Left lung (tissue), 10 donors: ENCODE data around the gene CALHM3. TPM values are rescaled to one million over a fixed set of nuclear protein-coding genes. Genes with fewer than 3 reads are reported as not detected.

Source experiments
- ATAC-seq: fragments of 200-7000 bp; cut with Tn5 transposase; one replicate; pipeline ENCODE4 v1.9.1; 2020; ENCODE audit warnings: moderate library complexity
- DNase-seq, 4 donors: peaks; one replicate each; pipeline ENCODE4 v3.0.0-alpha.2; 2013 to 2020
- H3K27ac ChIP-seq, 2 donors: fragments of 200-600 bp; sonication (generic) in 1 of 2; one replicate each; pipeline versions ENCODE4 v1.5.0 to v1.8.0; 2020 to 2021
- H3K27me3 ChIP-seq, 2 donors: fragments of 200-600 bp; sonication (generic) in 1 of 2; one replicate each; pipeline versions ENCODE4 v1.5.0 to v1.8.0; 2020 to 2021
- H3K36me3 ChIP-seq, 2 donors: fragments of 200-600 bp; sonication (generic) in 1 of 2; one replicate each; pipeline versions ENCODE4 v1.5.0 to v1.8.0; 2020 to 2021
- H3K4me1 ChIP-seq, 2 donors: fragments of 200-600 bp; one replicate each; pipeline ENCODE4 v1.8.0; 2021
- H3K4me3 ChIP-seq, 2 donors: fragments of 200-600 bp; sonication (generic) in 1 of 2; one replicate each; pipeline versions ENCODE4 v1.5.0 to v1.8.0; 2020 to 2021; ENCODE audit warnings: mild to moderate bottlenecking in 1 of 2
- H3K9me3 ChIP-seq, 2 donors: fragments of 200-600 bp; sonication (generic) in 1 of 2; one replicate each; pipeline versions ENCODE4 v1.5.0 to v1.8.0; 2020 to 2021
- intact Hi-C, 2 donors: fragments of 100-400 bp; cut with DNase I; formaldehyde crosslinking; loops; one replicate each; pipeline versions ENCODE4 v1.11.2 to v1.14.2; 2022
- polyA plus RNA-seq, 6 donors: library from polyadenylated mRNA; unstranded; fragments of 120-200 nt; gene quantifications; one replicate each; pipeline ENCODE4 v1.2.1, GENCODE V29; 2013; ENCODE audit not compliant: insufficient read length in 6 of 6
- total RNA-seq, 2 donors: library from RNA; stranded (reverse); fragmentation: NEBNext Ultra II Directional; extraction: Animal tissue kit (Norgen Biotek cat#: 25700); gene quantifications; one replicate each; pipeline ENCODE4 v1.2.1, GENCODE V29; 2021
- TF ChIP-seq, protein P1 (sequence below), 2 donors: fragments of 200-600 bp; sonication (generic) in 1 of 2; IDR thresholded peaks; one replicate each; pipeline versions ENCODE4 v1.5.0 to v1.8.0; 2021; ENCODE audit warnings: antibody characterized with exemption in 2 of 2
- donor health status: DM: no; HTN: yes; CAD: no.
- donor health status: DM: no; HTN: no; CAD: no.

Gene CALHM3
- total and polyA plus RNA-seq, 8 donors = 0.16 TPM; not detected in 7

GRCh38 chr10:103501186-103501585 is 22.1 kb upstream of the CALHM3 start:
- Histone ChIP-seq H3K4me3 (no peak overlapping the region), H3K4me1 (no peaks in the 10 kb centered on the region), H3K36me3 (no peaks in the 10 kb centered on the region), H3K9me3 (no peaks in the 10 kb centered on the region), H3K27me3 (peaks cover 11 to 34% of the 10 kb centered on the region in 2 donors), H3K27ac (no peak overlapping the region)
- DNase-seq (no peak), ATAC-seq (no peak)
- intact Hi-C loops = no loop called here
- TF ChIP-seq, protein P1, sequence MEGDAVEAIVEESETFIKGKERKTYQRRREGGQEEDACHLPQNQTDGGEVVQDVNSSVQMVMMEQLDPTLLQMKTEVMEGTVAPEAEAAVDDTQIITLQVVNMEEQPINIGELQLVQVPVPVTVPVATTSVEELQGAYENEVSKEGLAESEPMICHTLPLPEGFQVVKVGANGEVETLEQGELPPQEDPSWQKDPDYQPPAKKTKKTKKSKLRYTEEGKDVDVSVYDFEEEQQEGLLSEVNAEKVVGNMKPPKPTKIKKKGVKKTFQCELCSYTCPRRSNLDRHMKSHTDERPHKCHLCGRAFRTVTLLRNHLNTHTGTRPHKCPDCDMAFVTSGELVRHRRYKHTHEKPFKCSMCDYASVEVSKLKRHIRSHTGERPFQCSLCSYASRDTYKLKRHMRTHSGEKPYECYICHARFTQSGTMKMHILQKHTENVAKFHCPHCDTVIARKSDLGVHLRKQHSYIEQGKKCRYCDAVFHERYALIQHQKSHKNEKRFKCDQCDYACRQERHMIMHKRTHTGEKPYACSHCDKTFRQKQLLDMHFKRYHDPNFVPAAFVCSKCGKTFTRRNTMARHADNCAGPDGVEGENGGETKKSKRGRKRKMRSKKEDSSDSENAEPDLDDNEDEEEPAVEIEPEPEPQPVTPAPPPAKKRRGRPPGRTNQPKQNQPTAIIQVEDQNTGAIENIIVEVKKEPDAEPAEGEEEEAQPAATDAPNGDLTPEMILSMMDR (IDR thresholded peaks at IDR 0.05) = no peak

- Histone ChIP-seq H3K27me3 (peaks cover 18 to 39% of the 10 kb centered on the region in 2 donors), H3K9me3 (no peaks in the 10 kb centered on the region), H3K27ac (no peak overlapping the region), H3K36me3 (no peaks in the 10 kb centered on the region), H3K4me1 (no peaks in the 10 kb centered on the region), H3K4me3 (no peak overlapping the region)
- intact Hi-C loops = no loop called here
- ATAC-seq (no peak), DNase-seq (no peak)
- TF ChIP-seq, protein P1 (IDR thresholded peaks at IDR 0.05) = no peak
These were observed 21.4 kb upstream of the CALHM3 start for GRCh38 chr10:103500481-103500880.

DNA sequence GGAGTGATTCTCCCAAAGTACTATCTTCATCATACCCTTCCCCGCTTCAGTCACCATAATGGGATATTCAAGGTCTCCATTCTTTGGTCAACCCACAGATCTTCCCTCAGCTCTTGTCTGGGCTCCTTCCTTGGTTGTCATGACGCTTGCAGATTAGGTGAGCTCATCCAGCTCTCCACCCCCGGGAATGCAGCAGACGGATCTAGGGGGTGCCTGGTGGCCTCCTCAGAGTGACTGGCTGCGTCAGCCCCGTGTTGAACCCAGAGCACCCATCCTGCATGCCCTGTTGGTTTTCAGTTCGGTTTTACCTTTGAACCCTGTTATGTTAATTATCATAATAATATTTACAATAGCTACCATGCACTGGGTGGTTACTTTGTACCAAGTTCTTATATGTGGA is 20.8 kb upstream of the CALHM3 start:
- Histone ChIP-seq H3K27ac (no peak overlapping the region), H3K27me3 (peaks cover 23 to 45% of the 10 kb centered on the region in 2 donors), H3K36me3 (no peaks in the 10 kb centered on the region), H3K9me3 (no peaks in the 10 kb centered on the region), H3K4me3 (no peak overlapping the region), H3K4me1 (no peaks in the 10 kb centered on the region)
- no peak for ATAC-seq
- no peak for DNase-seq
- intact Hi-C loops = no loop called here
- TF ChIP-seq, protein P1 (IDR thresholded peaks at IDR 0.05) = no peak

DNA sequence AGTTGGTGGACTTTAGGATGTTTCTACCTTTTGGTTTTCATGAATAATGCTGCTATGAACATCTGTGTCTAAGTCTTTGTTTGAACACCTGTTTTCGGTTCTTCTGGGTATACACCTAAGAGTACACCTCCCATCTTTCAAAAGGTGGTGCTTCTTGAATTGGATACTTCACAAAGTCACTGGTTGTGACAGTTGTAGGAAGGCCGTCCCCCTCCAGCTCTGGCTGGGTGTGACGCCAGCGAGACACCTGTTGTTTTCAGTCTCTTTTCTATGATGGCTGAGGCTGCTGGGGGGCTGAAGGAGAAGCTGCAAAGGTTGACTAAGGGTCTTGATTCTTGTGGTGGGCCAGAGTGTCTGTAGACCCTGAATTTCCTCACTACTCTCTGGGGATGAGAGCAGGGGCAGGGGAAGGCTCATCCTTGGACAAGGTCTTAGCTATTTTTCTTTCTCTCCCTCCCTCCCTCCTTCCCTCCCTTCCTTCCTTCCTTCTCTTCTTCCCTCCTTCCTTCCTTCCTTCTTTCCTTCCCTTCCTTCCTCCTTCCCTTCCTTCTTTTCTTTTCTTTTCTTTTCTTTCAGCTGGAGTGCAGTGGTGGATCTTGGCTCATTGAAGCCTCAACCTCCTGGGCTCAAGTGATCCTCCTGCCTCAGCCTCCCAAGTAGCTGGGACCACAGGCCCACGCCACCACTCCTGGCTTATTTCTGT is 20.0 kb upstream of the CALHM3 start:
- intact Hi-C loops = no loop called here
- DNase-seq = no peak
- no peak for ATAC-seq

DNA sequence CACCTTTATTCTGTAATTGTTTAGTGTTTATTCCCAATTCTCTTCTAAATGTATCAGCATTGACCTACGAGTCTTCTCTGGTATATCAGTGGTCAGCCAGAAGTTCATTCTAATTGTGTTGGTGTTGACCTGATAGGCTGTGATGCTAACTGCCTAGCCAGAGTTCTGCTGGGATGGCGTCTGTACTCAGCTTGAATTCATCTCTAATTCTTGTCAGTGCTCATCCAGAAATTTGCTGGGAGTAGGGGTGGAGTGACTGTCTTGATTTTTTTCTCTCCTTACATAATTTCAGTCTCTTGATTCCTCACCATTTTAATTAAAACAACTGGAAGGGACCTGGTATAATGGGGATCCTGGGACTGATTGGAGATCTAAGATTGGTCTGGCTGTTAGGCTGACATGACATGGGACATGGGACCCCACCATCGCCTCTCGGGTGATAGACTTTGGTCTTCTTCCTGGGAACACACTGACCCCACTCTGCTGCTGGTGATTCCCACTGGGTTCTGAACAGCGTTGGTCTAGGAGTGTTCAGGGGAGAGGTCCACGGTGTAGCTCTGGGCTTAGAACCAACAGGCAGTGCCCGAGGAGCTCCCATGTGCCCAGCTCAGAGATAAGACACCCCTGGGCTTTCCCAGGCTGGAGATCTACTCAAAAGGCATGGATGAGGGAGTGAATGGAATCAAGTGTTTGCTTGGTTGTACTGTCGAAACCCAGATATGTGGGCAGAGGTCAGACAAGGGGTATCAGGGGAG is 18.3 kb upstream of the CALHM3 start:
- ATAC-seq (no peak), DNase-seq (no peak)
- Histone ChIP-seq H3K27ac (no peak overlapping the region), H3K36me3 (no peaks in the 10 kb centered on the region), H3K4me3 (no peak overlapping the region), H3K27me3 (peaks cover 42 to 70% of the 10 kb centered on the region in 2 donors), H3K4me1 (peaks cover 5 to 17% of the 10 kb centered on the region in 2 donors), H3K9me3 (no peaks in the 10 kb centered on the region)
- intact Hi-C loops = no loop called here
- TF ChIP-seq, protein P1 (IDR thresholded peaks at IDR 0.05) = no peak

More for the DNA sequence above, 20.0 kb upstream of the CALHM3 start:
- TF ChIP-seq, protein P1 (IDR thresholded peaks at IDR 0.05) = no peak
- H3K27ac ChIP-seq = no peak overlapping the region
- H3K9me3 ChIP-seq = no peaks in the 10 kb centered on the region
- peaks cover 31 to 53% of the 10 kb centered on the region in 2 donors for H3K27me3 ChIP-seq
- peaks cover 2 to 6% of the 10 kb centered on the region in 2 donors for H3K4me1 ChIP-seq
- no peaks in the 10 kb centered on the region for H3K36me3 ChIP-seq
- H3K4me3 ChIP-seq = no peak overlapping the region
